HepG2 (cell line): ENCODE measurements around the gene STX1B. TPM values are rescaled to one million over a fixed set of nuclear protein-coding genes. Genes with fewer than 3 reads are reported as not detected.
A peak's percentile ranks its signal among the peaks of the same experiment; 100 is the strongest.

Experiments
- AGO2 ChIP-seq: fragments of 200-400 bp; formaldehyde crosslinking; optimal IDR thresholded peaks from 2 replicates; pipeline ENCODE3; 2017; ENCODE audit warnings: mild to moderate bottlenecking, low read depth, low read length, moderate library complexity
- FOSL1 ChIP-seq: sonication (generic); formaldehyde crosslinking; IDR thresholded peaks from 2 replicates; pipeline ENCODE4 v1.9.0; 2021; ENCODE audit warnings: missing genetic modification reagents, borderline replicate concordance
- LCORL ChIP-seq, 2 experiments: fragments of 450-650 bp in 1 of 2; sonication (generic) in 1 of 2; formaldehyde crosslinking in 1 of 2; IDR thresholded peaks; 2 replicates each; pipeline versions ENCODE4 v1.5.0 to v1.6.1; 2017 to 2020; ENCODE audit warnings: antibody characterized with exemption in 1 of 2, missing genetic modification reagents in 1 of 2
- POLR2G ChIP-seq: fragments of 200-400 bp; formaldehyde crosslinking; IDR thresholded peaks from 2 replicates; pipeline ENCODE4 v1.6.1; 2018; ENCODE audit warnings: mild to moderate bottlenecking, low read depth, low read length, moderate library complexity
- SP4 ChIP-seq: sonication (generic); formaldehyde crosslinking; IDR thresholded peaks from 2 replicates; pipeline ENCODE4 v1.8.1; 2023; ENCODE audit warnings: mild to moderate bottlenecking, missing genetic modification reagents
- TARDBP ChIP-seq: sonication (generic); formaldehyde crosslinking; IDR thresholded peaks from 2 replicates; pipeline ENCODE4 v1.8.0; 2022; ENCODE audit warnings: mild to moderate bottlenecking, missing genetic modification reagents
- TOE1 ChIP-seq: sonication (generic); formaldehyde crosslinking; IDR thresholded peaks from 2 replicates; pipeline ENCODE4 v1.4.0; 2020; ENCODE audit warnings: mild to moderate bottlenecking, missing genetic modification reagents
- ZFX ChIP-seq: sonication (generic); formaldehyde crosslinking; IDR thresholded peaks from 2 replicates; pipeline ENCODE4 v1.4.0; 2020; ENCODE audit warnings: mild to moderate bottlenecking, low read depth, missing genetic modification reagents, moderate library complexity
- ZNF446 ChIP-seq: sonication (generic); formaldehyde crosslinking; IDR thresholded peaks from 2 replicates; pipeline ENCODE4 v1.5.0; 2020; ENCODE audit warnings: mild to moderate bottlenecking, missing genetic modification reagents
- ZNF598 ChIP-seq: sonication (generic); formaldehyde crosslinking; IDR thresholded peaks from 2 replicates; pipeline ENCODE4 v1.5.1; 2020; ENCODE audit warnings: mild to moderate bottlenecking, missing genetic modification reagents, borderline replicate concordance
- ZNF790 ChIP-seq: sonication (generic); formaldehyde crosslinking; IDR thresholded peaks from 2 replicates; pipeline ENCODE4 v1.8.0; 2022; ENCODE audit warnings: missing genetic modification reagents, mild to moderate bottlenecking, borderline replicate concordance
- polyA plus RNA-seq, 8 experiments: library from polyadenylated mRNA; depleted of rRNA in 3 of 8; stranded (reverse) in 7 of 8; unstranded in 1 of 8; fragments of >200 nt; fragmentation: Illumina TruSeq in 4 of 8; extraction: Trizol in 4 of 8; gene quantifications; 2 replicates each; pipeline versions ENCODE4 v1.2.1 to v1.2.3, GENCODE V29; 2011 to 2016; ENCODE audit warnings: low read depth in 4 of 8, missing spikeins in 1 of 8, mixed read lengths in 1 of 8; ENCODE audit not compliant: insufficient read depth in 1 of 8
- total RNA-seq, 5 experiments: library from RNA; depleted of rRNA; stranded (reverse); fragments of >200 nt; fragmentation: Illumina TruSeq; extraction: Trizol; gene quantifications; 2 replicates each; pipeline ENCODE4 v1.2.3, GENCODE V29; 2016; ENCODE audit warnings: low read depth in 1 of 5
- TF ChIP-seq, protein P1 (sequence below): sonication (generic); formaldehyde crosslinking; IDR thresholded peaks from 2 replicates; pipeline ENCODE4 v1.4.0; 2020; ENCODE audit warnings: missing genetic modification reagents, borderline replicate concordance
- TF ChIP-seq, protein P2 (sequence below): IDR thresholded peaks from 2 replicates; pipeline ENCODE4 v1.6.1; 2016; ENCODE audit warnings: missing compliant biosample characterization, missing genetic modification reagents, borderline replicate concordance
- TF ChIP-seq, protein P3 (sequence below): sonication (generic); formaldehyde crosslinking; IDR thresholded peaks from 2 replicates; pipeline ENCODE4 v1.4.0; 2020; ENCODE audit warnings: missing genetic modification reagents, mild to moderate bottlenecking, borderline replicate concordance
- TF ChIP-seq, protein P4 (sequence below): sonication (generic); formaldehyde crosslinking; IDR thresholded peaks from 2 replicates; pipeline ENCODE4 v1.4.0; 2020; ENCODE audit warnings: mild to moderate bottlenecking, missing genetic modification reagents
- TF ChIP-seq, protein P5 (sequence below): sonication (generic); formaldehyde crosslinking; IDR thresholded peaks from 2 replicates; pipeline ENCODE4 v1.5.0; 2020; ENCODE audit warnings: mild to moderate bottlenecking, missing genetic modification reagents

STX1B gene
- total and polyA plus RNA-seq, 2 of the 13 experiments (the other 11 are each of a cell fraction or from before 2014, with no cell fraction given), result 2.1 to 3.0 TPM

DNA sequence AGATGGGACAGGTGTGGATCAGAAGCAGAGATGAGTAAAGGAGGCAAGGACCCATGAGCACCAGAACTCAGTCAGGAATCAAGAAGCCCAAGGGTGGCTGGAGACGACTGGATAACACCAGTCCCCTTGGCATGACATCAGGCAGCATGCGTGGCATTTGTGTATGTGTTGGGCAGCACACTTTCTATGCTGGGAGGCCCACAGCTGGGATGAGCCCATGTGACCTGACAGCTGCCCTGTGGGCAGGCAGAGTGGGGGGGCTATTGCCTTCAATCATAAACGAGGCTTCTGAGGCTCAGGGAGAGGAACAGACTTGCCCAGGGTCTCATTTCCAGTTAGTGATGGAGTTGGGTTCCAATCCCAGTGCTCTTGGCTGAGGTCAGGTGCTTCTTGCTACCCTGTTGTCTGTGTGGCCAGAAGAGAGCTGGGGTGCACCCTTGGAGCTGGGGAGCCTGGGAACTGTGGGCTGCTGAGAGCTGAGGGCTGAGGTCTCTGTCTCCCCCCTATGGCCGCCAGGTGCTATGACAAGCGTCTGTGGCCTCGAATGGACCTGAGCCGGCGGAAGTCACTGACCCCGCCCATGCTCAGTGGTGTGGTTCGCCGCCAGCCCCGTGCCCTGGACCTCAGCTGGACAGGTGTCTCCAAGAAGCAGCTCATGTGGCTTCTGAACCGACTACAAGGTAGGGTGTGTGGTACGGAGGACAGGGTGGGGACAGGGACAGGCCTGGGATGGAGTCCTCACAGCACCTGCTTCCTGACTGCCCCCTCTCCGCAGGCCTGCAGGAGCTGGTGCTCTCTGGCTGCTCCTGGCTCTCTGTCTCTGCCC is 68.6 kb downstream of the STX1B start (continued):
- TF ChIP-seq, protein P1, sequence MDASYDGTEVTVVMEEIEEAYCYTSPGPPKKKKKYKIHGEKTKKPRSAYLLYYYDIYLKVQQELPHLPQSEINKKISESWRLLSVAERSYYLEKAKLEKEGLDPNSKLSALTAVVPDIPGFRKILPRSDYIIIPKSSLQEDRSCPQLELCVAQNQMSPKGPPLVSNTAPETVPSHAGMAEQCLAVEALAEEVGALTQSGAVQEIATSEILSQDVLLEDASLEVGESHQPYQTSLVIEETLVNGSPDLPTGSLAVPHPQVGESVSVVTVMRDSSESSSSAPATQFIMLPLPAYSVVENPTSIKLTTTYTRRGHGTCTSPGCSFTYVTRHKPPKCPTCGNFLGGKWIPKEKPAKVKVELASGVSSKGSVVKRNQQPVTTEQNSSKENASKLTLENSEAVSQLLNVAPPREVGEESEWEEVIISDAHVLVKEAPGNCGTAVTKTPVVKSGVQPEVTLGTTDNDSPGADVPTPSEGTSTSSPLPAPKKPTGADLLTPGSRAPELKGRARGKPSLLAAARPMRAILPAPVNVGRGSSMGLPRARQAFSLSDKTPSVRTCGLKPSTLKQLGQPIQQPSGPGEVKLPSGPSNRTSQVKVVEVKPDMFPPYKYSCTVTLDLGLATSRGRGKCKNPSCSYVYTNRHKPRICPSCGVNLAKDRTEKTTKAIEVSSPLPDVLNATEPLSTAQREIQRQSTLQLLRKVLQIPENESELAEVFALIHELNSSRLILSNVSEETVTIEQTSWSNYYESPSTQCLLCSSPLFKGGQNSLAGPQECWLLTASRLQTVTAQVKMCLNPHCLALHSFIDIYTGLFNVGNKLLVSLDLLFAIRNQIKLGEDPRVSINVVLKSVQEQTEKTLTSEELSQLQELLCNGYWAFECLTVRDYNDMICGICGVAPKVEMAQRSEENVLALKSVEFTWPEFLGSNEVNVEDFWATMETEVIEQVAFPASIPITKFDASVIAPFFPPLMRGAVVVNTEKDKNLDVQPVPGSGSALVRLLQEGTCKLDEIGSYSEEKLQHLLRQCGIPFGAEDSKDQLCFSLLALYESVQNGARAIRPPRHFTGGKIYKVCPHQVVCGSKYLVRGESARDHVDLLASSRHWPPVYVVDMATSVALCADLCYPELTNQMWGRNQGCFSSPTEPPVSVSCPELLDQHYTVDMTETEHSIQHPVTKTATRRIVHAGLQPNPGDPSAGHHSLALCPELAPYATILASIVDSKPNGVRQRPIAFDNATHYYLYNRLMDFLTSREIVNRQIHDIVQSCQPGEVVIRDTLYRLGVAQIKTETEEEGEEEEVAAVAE, result no peak
- TF ChIP-seq, protein P2, sequence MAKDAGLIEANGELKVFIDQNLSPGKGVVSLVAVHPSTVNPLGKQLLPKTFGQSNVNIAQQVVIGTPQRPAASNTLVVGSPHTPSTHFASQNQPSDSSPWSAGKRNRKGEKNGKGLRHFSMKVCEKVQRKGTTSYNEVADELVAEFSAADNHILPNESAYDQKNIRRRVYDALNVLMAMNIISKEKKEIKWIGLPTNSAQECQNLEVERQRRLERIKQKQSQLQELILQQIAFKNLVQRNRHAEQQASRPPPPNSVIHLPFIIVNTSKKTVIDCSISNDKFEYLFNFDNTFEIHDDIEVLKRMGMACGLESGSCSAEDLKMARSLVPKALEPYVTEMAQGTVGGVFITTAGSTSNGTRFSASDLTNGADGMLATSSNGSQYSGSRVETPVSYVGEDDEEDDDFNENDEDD (CRISPR knock-in tag), result peak; percentile 48; the same call in 1 of the 2 replicates
- no peak for TF ChIP-seq SP4 (CRISPR knock-in tag)
- no peak; the same call in 1 of the 2 replicates for TF ChIP-seq POLR2G
- TF ChIP-seq, protein P3, sequence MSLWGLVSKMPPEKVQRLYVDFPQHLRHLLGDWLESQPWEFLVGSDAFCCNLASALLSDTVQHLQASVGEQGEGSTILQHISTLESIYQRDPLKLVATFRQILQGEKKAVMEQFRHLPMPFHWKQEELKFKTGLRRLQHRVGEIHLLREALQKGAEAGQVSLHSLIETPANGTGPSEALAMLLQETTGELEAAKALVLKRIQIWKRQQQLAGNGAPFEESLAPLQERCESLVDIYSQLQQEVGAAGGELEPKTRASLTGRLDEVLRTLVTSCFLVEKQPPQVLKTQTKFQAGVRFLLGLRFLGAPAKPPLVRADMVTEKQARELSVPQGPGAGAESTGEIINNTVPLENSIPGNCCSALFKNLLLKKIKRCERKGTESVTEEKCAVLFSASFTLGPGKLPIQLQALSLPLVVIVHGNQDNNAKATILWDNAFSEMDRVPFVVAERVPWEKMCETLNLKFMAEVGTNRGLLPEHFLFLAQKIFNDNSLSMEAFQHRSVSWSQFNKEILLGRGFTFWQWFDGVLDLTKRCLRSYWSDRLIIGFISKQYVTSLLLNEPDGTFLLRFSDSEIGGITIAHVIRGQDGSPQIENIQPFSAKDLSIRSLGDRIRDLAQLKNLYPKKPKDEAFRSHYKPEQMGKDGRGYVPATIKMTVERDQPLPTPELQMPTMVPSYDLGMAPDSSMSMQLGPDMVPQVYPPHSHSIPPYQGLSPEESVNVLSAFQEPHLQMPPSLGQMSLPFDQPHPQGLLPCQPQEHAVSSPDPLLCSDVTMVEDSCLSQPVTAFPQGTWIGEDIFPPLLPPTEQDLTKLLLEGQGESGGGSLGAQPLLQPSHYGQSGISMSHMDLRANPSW (CRISPR knock-in tag), result no peak
- TF ChIP-seq TARDBP (CRISPR knock-in tag), result peak; percentile 72; the same call in 1 of the 2 replicates
- TF ChIP-seq ZNF598 (CRISPR knock-in tag), result no peak
- TF ChIP-seq, protein P4, sequence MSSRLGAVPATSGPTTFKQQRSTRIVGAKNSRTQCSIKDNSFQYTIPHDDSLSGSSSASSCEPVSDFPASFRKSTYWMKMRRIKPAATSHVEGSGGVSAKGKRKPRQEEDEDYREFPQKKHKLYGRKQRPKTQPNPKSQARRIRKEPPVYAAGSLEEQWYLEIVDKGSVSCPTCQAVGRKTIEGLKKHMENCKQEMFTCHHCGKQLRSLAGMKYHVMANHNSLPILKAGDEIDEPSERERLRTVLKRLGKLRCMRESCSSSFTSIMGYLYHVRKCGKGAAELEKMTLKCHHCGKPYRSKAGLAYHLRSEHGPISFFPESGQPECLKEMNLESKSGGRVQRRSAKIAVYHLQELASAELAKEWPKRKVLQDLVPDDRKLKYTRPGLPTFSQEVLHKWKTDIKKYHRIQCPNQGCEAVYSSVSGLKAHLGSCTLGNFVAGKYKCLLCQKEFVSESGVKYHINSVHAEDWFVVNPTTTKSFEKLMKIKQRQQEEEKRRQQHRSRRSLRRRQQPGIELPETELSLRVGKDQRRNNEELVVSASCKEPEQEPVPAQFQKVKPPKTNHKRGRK (CRISPR knock-in tag), result no peak
- TF ChIP-seq ZNF790, result 0 out of 2 replicates have a peak, but pooled peaks have one; percentile 57
- no peak for TF ChIP-seq ZNF446 (CRISPR knock-in tag)
- peak; percentile 54; the same call in 1 of the 2 replicates for TF ChIP-seq ZFX
- peak; percentile 70 for TF ChIP-seq AGO2
- TF ChIP-seq LCORL (IDR thresholded peaks at IDR 0.05), result no peak
- TF ChIP-seq LCORL (CRISPR knock-in tag; IDR thresholded peaks at IDR 0.05), result no peak; the same call in 1 of the 2 replicates
- no peak for TF ChIP-seq TOE1 (CRISPR knock-in tag)
- TF ChIP-seq, protein P5, sequence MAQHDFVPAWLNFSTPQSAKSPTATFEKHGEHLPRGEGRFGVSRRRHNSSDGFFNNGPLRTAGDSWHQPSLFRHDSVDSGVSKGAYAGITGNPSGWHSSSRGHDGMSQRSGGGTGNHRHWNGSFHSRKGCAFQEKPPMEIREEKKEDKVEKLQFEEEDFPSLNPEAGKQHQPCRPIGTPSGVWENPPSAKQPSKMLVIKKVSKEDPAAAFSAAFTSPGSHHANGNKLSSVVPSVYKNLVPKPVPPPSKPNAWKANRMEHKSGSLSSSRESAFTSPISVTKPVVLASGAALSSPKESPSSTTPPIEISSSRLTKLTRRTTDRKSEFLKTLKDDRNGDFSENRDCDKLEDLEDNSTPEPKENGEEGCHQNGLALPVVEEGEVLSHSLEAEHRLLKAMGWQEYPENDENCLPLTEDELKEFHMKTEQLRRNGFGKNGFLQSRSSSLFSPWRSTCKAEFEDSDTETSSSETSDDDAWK, result no peak
- no peak for TF ChIP-seq FOSL1 (CRISPR knock-in tag)
